Right atrium auricular region (tissue), 2 donors: ENCODE data around the gene LBH. TPM values are rescaled to one million over a fixed set of nuclear protein-coding genes. Genes with fewer than 3 reads are reported as not detected.

Experiments
- DNase-seq: peaks from one replicate; pipeline ENCODE4 v3.0.0-alpha.2; 2019; ENCODE audit warnings: low spot score
- H3K27ac ChIP-seq, 2 donors: fragments of 200-600 bp; sonication (generic); 1 replicate in 1 of 2; 2 replicates in 1 of 2; pipeline ENCODE4 v1.5.1; 2016 to 2019
- H3K27me3 ChIP-seq, 2 donors: fragments of 200-600 bp; sonication (generic); one replicate each; pipeline versions ENCODE4 v1.5.1 to v1.6.0; 2017 to 2019
- H3K36me3 ChIP-seq: fragments of 200-600 bp; sonication (generic); one replicate; pipeline ENCODE4 v1.5.1; 2016
- H3K4me1 ChIP-seq, 2 donors: fragments of 200-600 bp; sonication (generic); one replicate each; pipeline versions ENCODE4 v1.5.1 to v1.6.0; 2017 to 2019
- H3K4me3 ChIP-seq, 2 donors: fragments of 200-600 bp; sonication (generic); 1 replicate in 1 of 2; 2 replicates in 1 of 2; pipeline ENCODE4 v1.5.1; 2017 to 2019; ENCODE audit warnings: mild to moderate bottlenecking in 1 of 2, moderate library complexity in 1 of 2
- H3K9me3 ChIP-seq, 2 donors: fragments of 200-600 bp; sonication (generic); one replicate each; pipeline ENCODE4 v1.5.1; 2019
- total RNA-seq, 2 donors: library from RNA; depleted of rRNA; stranded (reverse); fragments of >200 nt; gene quantifications; one replicate each; pipeline ENCODE4 v1.1.0, GENCODE V29; 2016
- TF ChIP-seq, protein P1 (sequence below), 2 donors: fragments of 200-600 bp; sonication (generic); IDR thresholded peaks; one replicate each; pipeline ENCODE4 v1.5.1; 2019; ENCODE audit warnings: antibody characterized with exemption in 2 of 2

The LBH gene
- total RNA-seq, 2 donors from 2014 or later: 18.9 to 54.6 TPM

DNA sequence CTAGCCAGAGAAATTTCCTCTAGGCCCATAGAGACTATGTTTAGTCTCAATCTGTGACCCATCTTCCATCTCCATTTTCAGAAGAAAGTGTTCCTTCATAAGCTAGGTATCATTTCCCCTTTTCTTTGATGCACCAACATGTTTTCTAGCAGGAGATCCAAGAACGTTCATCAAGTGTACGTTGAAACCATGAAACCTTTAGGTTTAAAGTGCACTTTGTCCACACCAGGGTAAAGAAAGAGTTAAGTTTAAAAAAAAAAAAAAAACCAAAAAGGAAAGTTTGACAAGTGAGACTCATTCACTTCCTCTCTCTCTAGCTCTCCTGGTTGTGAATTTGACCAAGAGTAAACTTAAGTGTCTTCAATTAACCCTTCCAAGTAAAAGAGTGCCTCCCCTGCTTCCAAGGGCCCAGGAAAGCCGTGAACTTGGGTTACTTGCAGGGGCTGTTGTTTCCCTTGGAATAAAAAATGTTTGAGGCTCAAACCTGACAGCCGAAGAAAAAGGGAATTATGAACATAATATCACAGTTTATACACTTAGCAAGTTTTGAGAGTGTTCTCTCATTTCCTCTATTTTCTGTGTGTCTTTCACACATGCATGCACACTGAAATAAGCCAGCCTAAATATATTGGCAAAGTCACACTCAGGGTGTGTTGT lies 56.7 kb downstream of the LBH start:
- DNase-seq: no peak
- H3K9me3 ChIP-seq: no peaks in the 10 kb centered on the region
- no peaks in the 10 kb centered on the region for H3K27me3 ChIP-seq
- no peak overlapping the region for H3K27ac ChIP-seq
- TF ChIP-seq, protein P1, sequence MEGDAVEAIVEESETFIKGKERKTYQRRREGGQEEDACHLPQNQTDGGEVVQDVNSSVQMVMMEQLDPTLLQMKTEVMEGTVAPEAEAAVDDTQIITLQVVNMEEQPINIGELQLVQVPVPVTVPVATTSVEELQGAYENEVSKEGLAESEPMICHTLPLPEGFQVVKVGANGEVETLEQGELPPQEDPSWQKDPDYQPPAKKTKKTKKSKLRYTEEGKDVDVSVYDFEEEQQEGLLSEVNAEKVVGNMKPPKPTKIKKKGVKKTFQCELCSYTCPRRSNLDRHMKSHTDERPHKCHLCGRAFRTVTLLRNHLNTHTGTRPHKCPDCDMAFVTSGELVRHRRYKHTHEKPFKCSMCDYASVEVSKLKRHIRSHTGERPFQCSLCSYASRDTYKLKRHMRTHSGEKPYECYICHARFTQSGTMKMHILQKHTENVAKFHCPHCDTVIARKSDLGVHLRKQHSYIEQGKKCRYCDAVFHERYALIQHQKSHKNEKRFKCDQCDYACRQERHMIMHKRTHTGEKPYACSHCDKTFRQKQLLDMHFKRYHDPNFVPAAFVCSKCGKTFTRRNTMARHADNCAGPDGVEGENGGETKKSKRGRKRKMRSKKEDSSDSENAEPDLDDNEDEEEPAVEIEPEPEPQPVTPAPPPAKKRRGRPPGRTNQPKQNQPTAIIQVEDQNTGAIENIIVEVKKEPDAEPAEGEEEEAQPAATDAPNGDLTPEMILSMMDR (IDR thresholded peaks at IDR 0.05): no peak
- no peak overlapping the region for H3K4me3 ChIP-seq
- H3K4me1 ChIP-seq: peaks cover 0 to 10% of the 10 kb centered on the region in 2 donors
- no peaks in the 10 kb centered on the region for H3K36me3 ChIP-seq

DNA sequence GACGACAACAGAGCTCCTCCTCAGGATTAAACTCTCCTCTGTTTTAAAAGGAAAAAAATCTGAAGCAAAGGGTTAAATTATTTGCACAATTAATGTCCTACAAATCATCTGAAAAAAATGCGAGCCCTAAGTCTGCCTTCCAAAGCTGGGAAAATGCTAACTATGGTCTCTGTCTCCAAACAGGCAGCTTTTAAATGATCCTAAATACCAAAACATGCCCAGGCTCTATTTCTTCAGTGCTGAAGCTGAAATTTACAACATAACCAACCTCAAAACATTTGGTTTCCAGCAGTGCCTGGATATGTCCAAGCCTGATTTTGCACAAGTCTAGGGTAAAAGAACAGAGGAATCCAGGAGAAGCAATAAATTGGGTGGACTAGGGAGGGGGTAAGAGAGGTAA lies 57.2 kb downstream of the LBH start:
- no peaks in the 10 kb centered on the region for H3K27me3 ChIP-seq
- H3K9me3 ChIP-seq: no peaks in the 10 kb centered on the region
- no peak overlapping the region for H3K4me3 ChIP-seq
- TF ChIP-seq, protein P1 (IDR thresholded peaks at IDR 0.05): no peak
- peaks cover 0 to 10% of the 10 kb centered on the region in 2 donors for H3K4me1 ChIP-seq
- DNase-seq: no peak
- H3K27ac ChIP-seq: no peak overlapping the region
- H3K36me3 ChIP-seq: no peaks in the 10 kb centered on the region

DNA sequence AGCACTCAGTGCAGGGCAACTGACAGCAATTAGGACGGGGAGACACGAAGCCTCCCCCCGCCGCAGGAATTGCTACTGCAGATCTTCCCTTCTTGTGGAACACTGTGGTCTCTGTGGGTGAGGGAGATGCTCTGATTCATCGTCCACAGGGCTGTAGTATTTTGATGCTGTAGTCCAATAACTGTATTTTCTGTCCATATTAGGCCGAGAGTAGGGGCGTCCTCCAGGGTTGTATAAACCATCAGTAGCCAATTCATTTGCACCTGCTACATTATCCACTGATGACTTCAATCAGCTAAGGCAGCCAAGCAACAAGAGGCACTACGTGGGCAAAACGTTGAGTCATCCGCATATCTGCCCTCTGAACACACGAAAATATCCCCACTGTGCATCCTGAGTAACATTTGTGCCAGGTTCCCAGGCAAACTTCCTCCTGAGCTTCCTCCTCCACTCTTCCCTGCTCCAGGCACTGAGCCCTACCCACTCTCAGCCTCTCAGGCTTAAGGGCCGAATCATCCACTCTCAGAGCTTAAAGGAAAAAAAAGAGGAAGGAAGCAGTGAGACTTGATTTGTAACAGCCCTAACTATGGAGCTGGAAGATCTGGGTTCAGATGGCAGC lies 62.1 kb downstream of the LBH start:
- no peak for DNase-seq
- H3K27ac ChIP-seq: no peak overlapping the region
- TF ChIP-seq, protein P1 (IDR thresholded peaks at IDR 0.05): no peak

DNA sequence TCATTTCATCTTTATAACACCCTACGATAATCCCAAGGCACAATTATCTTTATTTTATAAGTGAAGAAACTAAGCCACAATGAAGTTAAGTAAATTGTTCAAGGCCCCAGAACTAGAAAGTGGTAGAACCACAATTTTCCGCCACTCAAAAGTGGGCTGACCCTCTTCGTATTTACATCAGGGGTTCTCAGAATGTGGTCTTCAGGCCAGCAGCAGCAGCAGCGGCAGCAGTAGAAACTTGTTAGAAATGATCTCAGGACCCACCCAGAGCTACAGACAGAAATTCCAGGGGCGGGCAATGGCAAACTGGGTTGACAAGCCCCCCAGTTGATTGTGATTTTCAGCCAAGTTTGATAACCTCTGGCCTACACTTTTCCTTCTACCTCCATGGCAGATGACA lies 62.8 kb downstream of the LBH start:
- Histone ChIP-seq H3K4me3 (no peak overlapping the region), H3K27me3 (no peaks in the 10 kb centered on the region), H3K9me3 (no peaks in the 10 kb centered on the region), H3K36me3 (no peaks in the 10 kb centered on the region), H3K4me1 (no peaks in the 10 kb centered on the region), H3K27ac (no peak overlapping the region)
- no peak for DNase-seq
- TF ChIP-seq, protein P1 (IDR thresholded peaks at IDR 0.05): no peak

More for the DNA sequence above, 62.1 kb downstream of the LBH start:
- no peaks in the 10 kb centered on the region for H3K9me3 ChIP-seq
- no peaks in the 10 kb centered on the region for H3K36me3 ChIP-seq
- no peak overlapping the region for H3K4me3 ChIP-seq
- no peaks in the 10 kb centered on the region for H3K4me1 ChIP-seq
- H3K27me3 ChIP-seq: no peaks in the 10 kb centered on the region

DNA sequence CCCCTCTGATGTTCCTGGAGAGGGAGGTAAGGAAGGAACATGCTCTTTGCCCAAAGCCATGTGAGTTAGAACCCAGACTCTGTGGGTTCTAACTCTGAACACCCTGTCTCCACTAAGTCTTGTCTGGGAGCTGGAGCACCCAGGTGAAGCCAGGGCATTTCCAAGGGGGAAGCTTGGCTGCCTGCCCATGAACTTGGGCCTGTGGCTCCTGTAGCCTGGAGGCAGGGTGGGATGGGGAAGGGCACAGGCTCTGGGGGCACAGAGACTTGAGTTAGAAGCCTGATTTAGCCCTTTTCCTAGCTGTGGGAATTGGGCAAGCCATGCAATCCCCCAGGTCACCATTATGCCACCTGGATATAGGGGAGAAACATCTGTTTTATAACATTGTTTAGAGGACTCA lies 65.2 kb downstream of the LBH start:
- no peak overlapping the region for H3K4me3 ChIP-seq
- H3K27me3 ChIP-seq: no peaks in the 10 kb centered on the region
- no peak for DNase-seq
- TF ChIP-seq, protein P1 (IDR thresholded peaks at IDR 0.05): no peak
- no peaks in the 10 kb centered on the region for H3K36me3 ChIP-seq
- H3K27ac ChIP-seq: no peak overlapping the region
- peaks cover 0 to 18% of the 10 kb centered on the region in 2 donors for H3K4me1 ChIP-seq
- no peaks in the 10 kb centered on the region for H3K9me3 ChIP-seq
